ENCODE data around the gene SLC35E1.

GRCh38 chr19:16619457-16619856, 47.2 kb upstream of the SLC35E1 start:
- TF ChIP-seq POLR2A (IDR thresholded peaks at IDR 0.05) (no peak), CTCF (IDR thresholded peaks at IDR 0.05) (no peak), POLR2AphosphoS5 (IDR thresholded peaks at IDR 0.05) (no peak), EP300 (IDR thresholded peaks at IDR 0.05; ENCODE audit: low read depth) (no peak)

Measured in transverse colon (tissue), 4 donors.